Measurements from ENCODE around the gene AAMP.

DNA sequence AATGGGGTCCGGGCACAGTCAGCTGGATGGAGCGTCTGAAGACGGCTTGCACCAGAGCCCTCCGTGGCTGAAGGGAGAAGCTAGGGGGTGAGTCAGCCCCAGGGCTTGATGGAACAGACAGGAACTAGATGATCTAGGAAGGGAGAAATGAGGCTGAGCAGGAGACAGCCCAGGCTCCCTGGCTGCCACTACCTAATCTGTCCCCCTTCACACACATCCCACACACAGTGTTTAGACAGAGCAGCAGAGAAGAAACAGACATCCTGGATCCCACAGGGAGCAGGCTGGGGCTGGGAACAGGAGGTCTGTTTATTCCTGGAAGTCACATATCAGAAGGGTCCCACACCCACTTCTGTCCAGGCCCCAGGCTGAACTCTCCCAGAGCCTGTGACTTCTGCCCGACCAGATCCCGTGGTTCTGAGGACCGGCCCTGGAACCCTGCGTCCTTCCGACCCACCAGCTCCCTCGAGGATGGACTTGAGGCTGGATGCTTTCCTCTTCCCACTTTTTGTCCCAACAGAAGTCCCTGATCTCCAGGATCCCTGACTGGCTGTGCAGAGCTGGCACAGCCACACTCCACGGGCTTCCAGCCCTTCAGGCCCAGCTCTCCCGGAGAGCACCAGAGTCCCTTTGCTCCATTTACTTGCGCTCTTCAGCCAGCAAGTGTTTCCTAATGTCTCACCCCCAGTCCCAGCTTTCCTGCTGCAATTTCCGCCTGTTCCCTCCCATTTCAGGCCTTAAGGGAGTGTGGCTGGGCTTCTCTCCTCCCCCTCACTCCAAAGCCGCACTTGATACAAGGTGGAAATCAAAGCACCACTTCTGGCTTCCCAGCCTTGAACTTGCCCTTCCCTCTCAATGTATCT lies 10.6 kb downstream of the AAMP start:
- TF ChIP-seq, protein P1, sequence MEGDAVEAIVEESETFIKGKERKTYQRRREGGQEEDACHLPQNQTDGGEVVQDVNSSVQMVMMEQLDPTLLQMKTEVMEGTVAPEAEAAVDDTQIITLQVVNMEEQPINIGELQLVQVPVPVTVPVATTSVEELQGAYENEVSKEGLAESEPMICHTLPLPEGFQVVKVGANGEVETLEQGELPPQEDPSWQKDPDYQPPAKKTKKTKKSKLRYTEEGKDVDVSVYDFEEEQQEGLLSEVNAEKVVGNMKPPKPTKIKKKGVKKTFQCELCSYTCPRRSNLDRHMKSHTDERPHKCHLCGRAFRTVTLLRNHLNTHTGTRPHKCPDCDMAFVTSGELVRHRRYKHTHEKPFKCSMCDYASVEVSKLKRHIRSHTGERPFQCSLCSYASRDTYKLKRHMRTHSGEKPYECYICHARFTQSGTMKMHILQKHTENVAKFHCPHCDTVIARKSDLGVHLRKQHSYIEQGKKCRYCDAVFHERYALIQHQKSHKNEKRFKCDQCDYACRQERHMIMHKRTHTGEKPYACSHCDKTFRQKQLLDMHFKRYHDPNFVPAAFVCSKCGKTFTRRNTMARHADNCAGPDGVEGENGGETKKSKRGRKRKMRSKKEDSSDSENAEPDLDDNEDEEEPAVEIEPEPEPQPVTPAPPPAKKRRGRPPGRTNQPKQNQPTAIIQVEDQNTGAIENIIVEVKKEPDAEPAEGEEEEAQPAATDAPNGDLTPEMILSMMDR (IDR thresholded peaks at IDR 0.05; ENCODE audit: poor library complexity, severe bottlenecking), result no peak
- TF ChIP-seq POLR2AphosphoS5 (IDR thresholded peaks at IDR 0.05) (no peak), TAF1 (IDR thresholded peaks at IDR 0.05; ENCODE audit: low read depth) (no peak), MXI1 (conservative IDR thresholded peaks at IDR 0.05; ENCODE audit: poor library complexity, severe bottlenecking) (no peak), EP300 (conservative IDR thresholded peaks at IDR 0.05; ENCODE audit: poor library complexity, severe bottlenecking) (no peak)
